GM18951 (cell line): Measurements from ENCODE around the gene RLN2.
"Not testable (repeated sequence)": the region's sequence is repeated elsewhere in the genome, so short reads cannot be mapped to it uniquely, and the experiment has no call there.

Source experiments
- POLR2A ChIP-seq: IDR thresholded peaks from 4 replicates; pipeline ENCODE4 v1.6.1; 2011; ENCODE audit warnings: mild to moderate bottlenecking; ENCODE audit not compliant: insufficient read length, insufficient read depth; ENCODE audit errors: extremely low read depth
- in situ Hi-C: fragments of 300-500 bp; cut with MboI; formaldehyde crosslinking; loops from one replicate; pipeline ENCODE4 v1.12.0; 2022; ENCODE audit warnings: low sequenced_read_pairs, mixed read lengths, inconsistent platforms; ENCODE audit not compliant: unreplicated experiment

The RLN2 gene

DNA sequence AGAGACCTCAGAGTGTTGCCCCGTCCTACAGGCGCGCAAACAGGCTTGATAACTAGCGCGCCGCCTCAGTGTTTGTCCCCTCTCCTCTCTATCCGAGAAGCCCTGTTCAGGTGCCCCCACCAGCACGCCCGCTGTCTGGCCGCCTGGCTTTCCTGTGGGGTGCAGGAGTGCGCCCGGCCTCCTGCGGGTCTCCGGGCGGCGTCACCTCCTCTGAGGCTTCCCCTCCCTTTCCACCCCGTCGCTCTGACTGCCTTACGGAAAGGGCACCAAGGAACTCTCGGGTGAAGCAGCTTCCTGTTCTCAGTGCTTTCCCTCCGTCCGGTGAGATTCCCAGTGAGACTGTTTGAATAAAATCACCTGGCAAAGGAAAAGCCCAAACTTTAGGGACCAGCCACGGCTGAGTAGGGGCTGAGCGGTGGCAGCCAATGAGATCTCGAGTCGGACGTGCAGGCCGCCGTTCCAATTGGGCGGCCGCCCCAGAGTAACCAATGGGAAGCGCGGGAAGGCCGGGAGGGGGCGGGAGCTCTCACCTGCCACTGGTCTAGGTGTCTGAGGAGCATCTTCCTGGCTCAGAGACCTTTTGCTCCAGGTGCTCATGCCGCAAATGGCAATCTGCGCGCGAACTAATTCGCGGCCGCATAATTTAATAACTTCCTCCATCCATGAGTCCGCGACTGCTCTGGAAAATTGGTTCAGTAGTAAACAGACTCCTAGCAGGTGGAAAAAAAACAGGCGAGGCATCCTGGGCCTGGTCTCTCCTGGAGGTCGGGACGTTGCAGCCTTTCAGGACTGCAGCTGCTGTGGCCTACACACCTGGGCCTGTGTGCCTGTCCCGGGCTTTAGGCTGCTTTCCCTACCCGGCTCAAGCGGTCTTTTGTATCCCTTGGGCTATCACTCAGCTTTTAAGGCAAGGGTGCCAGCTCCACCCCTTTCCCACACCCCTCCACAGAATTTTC is at the start of gene RLN2:
RLN2 (minus strand) TSS at position 877 of the 956 bp plus-strand sequence; CDS start at position 741, 136 bp downstream.
- in situ Hi-C loops = not testable (repeated sequence)

GRCh38 chr9:5354184-5354583 is 49.7 kb upstream of the RLN2 start:
- TF ChIP-seq POLR2A = no peak
- in situ Hi-C loops = no loop called here

DNA sequence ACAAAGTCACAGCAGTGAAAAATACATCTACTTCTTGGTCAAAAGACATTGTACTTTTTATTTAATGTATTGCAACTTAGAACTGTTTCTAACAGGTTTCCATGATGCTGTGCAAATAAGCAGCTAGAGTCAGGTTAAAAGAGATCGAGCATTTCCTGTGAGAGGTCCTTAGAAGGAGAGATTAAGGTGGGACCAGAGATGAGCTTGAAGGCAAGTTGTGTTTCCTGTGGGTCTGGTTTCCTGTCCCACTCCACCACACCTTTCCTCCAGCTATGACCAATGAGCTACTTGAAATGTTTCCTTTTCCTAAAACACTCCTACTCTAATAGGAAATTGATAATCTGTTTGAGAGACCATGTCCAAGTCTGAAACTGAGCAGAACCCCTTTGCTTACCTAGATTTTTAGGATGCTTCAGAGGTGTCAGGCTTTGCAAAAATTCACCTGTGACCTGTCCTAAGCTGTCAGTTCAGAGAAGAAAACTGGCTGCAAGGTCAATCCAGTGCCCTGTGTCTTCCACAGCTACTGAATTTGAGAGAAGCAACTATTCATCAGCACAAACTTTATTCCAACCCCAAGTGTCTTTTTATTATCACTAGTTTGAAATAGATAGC is 48.2 kb upstream of the RLN2 start:
- in situ Hi-C loops = no loop called here
- TF ChIP-seq POLR2A = no peak

GRCh38 chr9:5338992-5339981 is 34.8 kb upstream of the RLN2 start, which contains the start of gene RLN1:
TSS of gene RLN1 (minus strand) at chr9:5339876. CDS start at chr9:5339746, 130 bp downstream.
- in situ Hi-C loops = not testable (repeated sequence)

DNA sequence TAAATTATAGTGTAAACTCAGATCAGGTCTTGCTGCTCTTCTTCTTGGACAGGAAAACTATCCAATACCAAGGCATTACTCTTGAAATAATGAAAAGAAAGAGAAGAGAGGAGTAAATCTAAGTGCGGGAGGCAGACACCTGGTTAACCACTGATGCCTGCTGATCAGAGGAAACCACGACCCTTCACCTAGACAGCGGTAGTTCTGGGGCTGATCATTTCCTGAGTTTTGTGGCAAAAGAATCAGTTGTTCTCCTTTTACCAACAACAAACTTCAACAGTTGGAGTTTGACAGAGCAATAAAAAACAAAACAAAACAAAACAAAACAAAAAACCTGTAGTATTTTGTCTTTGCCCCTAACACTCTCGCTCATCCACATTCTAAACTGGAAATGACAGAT is 32.2 kb upstream of the RLN2 start:
- no peak for TF ChIP-seq POLR2A
- in situ Hi-C loops = no loop called here

- in situ Hi-C loops = not testable (repeated sequence)
Measured at GRCh38 chr9:5331276-5331675, 26.8 kb upstream of the RLN2 start.

DNA sequence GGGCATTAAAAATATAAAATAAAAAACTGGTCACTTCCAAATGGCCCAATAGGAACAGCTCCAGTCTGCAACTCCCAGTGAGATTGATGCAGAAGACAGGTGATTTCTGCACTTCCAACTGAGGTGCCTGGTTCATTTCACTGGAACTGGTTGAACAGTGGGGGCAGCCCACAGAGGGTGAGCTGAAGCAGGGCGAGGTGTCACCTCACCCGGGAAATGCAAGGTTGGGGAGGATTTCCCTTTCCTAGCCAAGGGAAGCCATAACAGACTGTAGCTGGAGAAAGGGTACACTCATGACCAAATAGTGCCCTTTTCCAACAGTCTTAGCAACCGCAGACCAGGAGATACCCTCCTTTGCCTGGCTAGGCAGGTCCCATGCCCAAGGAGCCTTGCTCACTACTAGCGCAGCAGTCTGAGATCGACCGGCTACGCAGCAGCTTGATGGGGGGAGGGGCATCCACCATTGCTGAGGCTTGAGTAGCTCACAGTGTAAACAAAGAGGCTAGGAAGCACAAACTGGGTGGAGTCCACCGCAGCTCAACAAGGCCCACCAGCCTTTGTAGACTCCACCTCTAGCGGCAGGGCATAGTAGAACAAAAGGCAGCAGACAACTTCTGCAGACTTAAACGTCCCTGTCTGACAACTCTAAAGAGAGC is 22.5 kb upstream of the RLN2 start:
- in situ Hi-C loops = no loop called here
- no peak for TF ChIP-seq POLR2A

DNA sequence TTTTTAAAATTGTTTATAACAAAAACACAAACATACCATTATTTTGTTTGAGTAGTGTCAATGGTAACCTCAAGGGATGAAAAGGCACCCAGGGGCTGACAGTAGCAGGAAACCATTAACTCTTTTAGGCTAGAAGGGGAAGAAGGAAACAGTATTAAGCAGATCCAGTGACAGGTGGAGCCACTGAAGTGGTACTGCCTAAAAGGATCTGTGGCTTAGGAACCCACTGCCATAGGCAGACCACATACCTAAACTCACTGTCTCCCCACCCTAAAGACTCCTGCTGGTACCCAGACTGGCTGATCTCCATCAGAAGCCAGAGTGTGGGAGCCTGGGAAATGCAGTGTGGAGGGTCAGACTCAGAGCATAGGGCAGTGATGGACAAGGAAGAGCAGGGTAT is 21.7 kb upstream of the RLN2 start:
- in situ Hi-C loops = no loop called here
- TF ChIP-seq POLR2A = no peak

- in situ Hi-C loops = not testable (repeated sequence)
Measured at GRCh38 chr9:5321601-5322000, 17.1 kb upstream of the RLN2 start.

- in situ Hi-C loops = no loop called here
- TF ChIP-seq POLR2A = no peak
Measured at GRCh38 chr9:5321058-5321457, 16.5 kb upstream of the RLN2 start.

DNA sequence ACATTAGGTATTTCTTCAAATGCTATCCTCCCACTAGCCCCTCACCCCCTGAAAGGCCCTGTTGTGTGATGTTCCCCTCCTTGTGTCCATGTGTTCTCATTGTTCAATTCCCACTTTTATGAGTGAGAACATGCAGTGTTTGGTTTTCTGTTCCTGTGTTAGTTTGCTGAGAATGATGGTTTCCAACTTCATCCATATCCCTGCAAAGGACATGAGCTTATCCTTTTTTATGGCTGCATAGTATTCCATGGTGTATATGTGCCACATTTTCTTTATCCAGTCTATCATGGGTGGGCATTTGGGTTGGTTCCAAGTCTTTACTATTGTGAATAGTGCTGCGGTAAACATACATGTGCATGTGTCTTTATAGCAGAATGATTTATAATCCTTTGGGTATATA is 11.9 kb upstream of the RLN2 start:
- in situ Hi-C loops = not testable (repeated sequence)

DNA sequence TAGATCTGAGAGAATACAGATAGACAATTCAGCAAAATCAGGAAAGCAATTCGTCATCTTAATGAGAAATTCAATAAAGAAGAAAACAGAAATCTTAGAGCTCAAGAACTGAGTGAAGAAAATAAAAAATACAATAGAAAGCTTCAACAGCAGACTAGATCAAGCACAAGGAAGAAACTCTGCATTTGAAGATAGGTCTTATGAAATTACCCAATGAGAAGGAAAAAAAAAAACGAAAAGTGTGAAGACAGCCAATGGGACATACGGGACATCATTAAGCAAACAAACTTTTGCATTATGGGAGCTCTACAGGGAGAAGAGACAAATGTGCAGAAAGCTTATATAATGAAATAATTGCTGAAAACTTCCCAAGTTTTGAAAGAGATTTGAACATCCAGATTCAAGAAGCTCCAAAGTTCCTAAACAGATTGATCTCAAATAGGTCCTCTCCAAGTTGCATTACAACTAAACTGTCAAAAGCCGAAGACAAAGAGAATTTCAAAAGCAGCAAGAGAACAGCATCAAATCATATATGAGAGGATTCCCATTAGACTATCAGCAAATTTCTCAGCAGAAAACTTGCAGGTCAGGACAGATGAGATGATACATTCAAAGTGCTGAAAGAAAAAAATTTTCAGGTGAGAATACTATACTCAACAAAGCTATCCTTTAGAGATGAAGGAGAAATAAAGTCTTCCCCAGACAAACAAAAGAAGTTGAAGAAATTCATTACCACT is 10.8 kb upstream of the RLN2 start:
- in situ Hi-C loops = no loop called here
- no peak for TF ChIP-seq POLR2A
